HL-60 (cell line): ENCODE measurements around the gene PRMT1.

Experiments
- DNase-seq, 2 experiments: peaks; one replicate each; pipeline ENCODE4 v3.0.0-alpha.2; 2010 to 2020; ENCODE audit warnings: low read depth in 1 of 2, low spot score in 1 of 2
- H3K27ac ChIP-seq: fragments of 250-450 bp; sonication (Bioruptor Pico); replicated peaks from 2 replicates; pipeline ENCODE4 v1.5.1; 2020; ENCODE audit warnings: mild to moderate bottlenecking, moderate library complexity
- H3K27me3 ChIP-seq: fragments of 250-450 bp; sonication (Bioruptor Pico); 2 replicates; pipeline ENCODE4 v1.5.1; 2021; ENCODE audit warnings: mild to moderate bottlenecking, moderate library complexity; ENCODE audit not compliant: insufficient read depth, poor library complexity, severe bottlenecking
- H3K4me3 ChIP-seq: replicated peaks from 2 replicates; pipeline ENCODE4 v1.5.1; 2011; ENCODE audit warnings: mild to moderate bottlenecking, control low read depth, low read length; ENCODE audit not compliant: insufficient read depth
- CTCF ChIP-seq: IDR thresholded peaks from one replicate; pipeline ENCODE4 v1.5.1; 2011; ENCODE audit warnings: low read length, control low read depth, inconsistent platforms; ENCODE audit not compliant: insufficient read depth
- GABPA ChIP-seq: IDR thresholded peaks from 2 replicates; pipeline ENCODE4 v1.6.1; 2012; ENCODE audit warnings: low read depth
- POLR2AphosphoS5 ChIP-seq: IDR thresholded peaks from 2 replicates; pipeline ENCODE4 v1.6.1; 2012; ENCODE audit warnings: low read depth
- REST ChIP-seq: IDR thresholded peaks from 2 replicates; pipeline ENCODE4 v1.6.1; 2012; ENCODE audit warnings: low read depth; ENCODE audit not compliant: insufficient replicate concordance
- SPI1 ChIP-seq: IDR thresholded peaks from 2 replicates; pipeline ENCODE4 v1.6.1; 2012; ENCODE audit warnings: low read depth, mild to moderate bottlenecking, borderline replicate concordance

PRMT1 gene

DNA sequence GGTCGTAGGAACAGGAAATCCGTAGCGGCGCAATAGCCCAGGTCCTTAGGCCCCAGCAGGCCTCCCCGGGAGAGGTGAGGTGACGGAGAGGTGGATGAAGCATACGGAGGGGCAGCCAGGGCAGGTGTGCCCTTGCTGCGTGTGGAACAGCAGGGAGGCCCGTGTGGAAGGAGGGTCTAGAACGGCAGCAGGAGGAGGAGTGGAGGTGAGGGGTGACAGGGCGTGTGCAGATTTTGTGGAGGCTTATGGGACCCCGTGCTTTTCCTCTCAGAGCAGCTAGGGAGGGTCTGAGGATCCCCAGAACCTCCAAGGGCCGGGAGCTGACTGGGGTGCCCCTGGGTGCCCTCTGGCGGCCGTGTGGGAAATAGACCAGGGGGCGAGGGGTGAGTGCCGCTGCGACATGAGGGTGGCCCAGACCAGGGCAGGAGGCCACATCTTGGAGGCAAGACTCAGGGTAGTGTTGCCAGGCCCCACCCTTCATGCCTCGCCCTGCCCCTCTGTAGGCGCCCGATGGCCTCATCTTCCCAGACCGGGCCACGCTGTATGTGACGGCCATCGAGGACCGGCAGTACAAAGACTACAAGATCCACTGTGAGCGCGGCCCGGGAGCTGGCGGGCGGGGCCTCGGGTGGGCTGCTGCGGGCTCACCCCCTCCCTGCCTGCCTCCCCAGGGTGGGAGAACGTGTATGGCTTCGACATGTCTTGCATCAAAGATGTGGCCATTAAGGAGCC is 7.3 kb downstream of the PRMT1 start:
- peak in 1 of 2 experiments; percentile 39 for DNase-seq
- Histone ChIP-seq H3K27ac (no peak overlapping the region), H3K4me3 (no peak overlapping the region), H3K27me3 (no peaks in the 10 kb centered on the region)
- TF ChIP-seq SPI1 = no peak
- no peak for TF ChIP-seq GABPA
- TF ChIP-seq REST = no peak
- no peak for TF ChIP-seq POLR2AphosphoS5
- TF ChIP-seq CTCF = peak; percentile 57

DNA sequence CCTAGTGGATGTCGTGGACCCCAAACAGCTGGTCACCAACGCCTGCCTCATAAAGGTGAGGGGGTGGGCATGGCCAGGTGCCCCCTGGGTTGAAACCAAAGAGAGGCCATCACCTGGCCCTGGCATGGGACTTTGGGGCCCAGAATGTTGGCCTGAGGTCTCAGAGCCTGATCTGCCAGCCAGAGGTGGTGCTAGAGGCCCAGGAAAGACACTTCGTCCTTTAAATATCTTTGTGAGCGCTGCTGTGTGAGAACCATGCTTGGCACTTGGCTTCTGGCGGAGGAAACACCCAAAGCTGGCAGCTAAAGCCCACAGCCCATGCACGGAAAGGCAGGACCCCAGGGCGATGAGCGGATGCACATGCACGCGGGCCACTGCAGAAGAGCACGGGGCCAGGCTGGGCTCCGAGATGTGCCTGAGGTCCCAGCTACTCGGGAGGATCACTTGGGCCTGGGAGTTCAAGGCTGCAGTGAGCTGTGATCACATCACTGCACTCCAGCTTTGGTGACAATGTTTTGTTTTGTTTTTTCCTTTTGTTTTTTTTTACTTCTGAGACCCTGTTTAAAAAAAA is 8.0 kb downstream of the PRMT1 start:
- TF ChIP-seq GABPA = no peak
- TF ChIP-seq SPI1 = no peak
- TF ChIP-seq REST = no peak
- no peak for TF ChIP-seq POLR2AphosphoS5
- no peak for TF ChIP-seq CTCF
- Histone ChIP-seq H3K27me3 (no peaks in the 10 kb centered on the region), H3K4me3 (no peak overlapping the region), H3K27ac (no peak overlapping the region)
- DNase-seq = no peak

DNA sequence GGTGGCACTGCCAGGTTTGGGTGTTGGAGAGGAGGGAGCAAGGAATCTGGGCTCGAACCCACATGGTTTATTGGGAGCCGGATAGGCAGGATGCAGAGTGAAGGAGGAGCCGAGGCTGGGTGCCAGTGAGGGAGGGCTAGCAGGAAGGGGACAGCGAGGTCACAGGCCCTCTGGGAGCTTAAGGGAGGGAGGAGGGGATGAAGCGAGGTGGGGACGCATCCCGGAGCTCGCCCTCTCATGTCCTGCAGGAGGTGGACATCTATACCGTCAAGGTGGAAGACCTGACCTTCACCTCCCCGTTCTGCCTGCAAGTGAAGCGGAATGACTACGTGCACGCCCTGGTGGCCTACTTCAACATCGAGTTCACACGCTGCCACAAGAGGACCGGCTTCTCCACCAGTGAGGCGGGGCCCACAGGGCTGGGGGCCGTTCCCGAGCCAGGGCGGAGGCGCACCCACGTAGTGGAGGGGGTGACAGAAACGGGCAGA is 8.8 kb downstream of the PRMT1 start:
- Histone ChIP-seq H3K27me3 (no peaks in the 10 kb centered on the region), H3K27ac (no peak overlapping the region), H3K4me3 (no peak overlapping the region)
- DNase-seq = no peak
- no peak for TF ChIP-seq SPI1
- TF ChIP-seq GABPA = no peak
- TF ChIP-seq POLR2AphosphoS5 = peak; percentile 67; the same call in 1 of the 2 replicates

GRCh38 chr19:49686503-49687088 is 9.5 kb downstream of the PRMT1 start:
- Histone ChIP-seq H3K4me3 (no peak overlapping the region), H3K27me3 (no peaks in the 10 kb centered on the region), H3K27ac (no peak overlapping the region)
- TF ChIP-seq CTCF = no peak
- no peak for TF ChIP-seq GABPA
- no peak for TF ChIP-seq REST
- TF ChIP-seq SPI1 = no peak
- TF ChIP-seq POLR2AphosphoS5 = no peak
- no peak for DNase-seq
